Measurements from ENCODE around the gene TRIM13. TPM values are rescaled to one million over a fixed set of nuclear protein-coding genes. Genes with fewer than 3 reads are reported as not detected.

TRIM13 gene
- polyA plus RNA-seq, 1 of the 3 experiments (the other 2 are of a cell fraction), result 8.3 TPM

GRCh38 chr13:50016444-50016843 is 19.6 kb downstream of the TRIM13 start (continued):
- TF ChIP-seq REST (IDR thresholded peaks at IDR 0.05; ENCODE audit: low read depth, low read length) (no peak), ELF1 (IDR thresholded peaks at IDR 0.05) (no peak)

GRCh38 chr13:50017819-50018218 is 21.0 kb downstream of the TRIM13 start:
- Histone ChIP-seq H3K9ac (no peak overlapping the region), H3K36me3 (replicated peaks in 1 of 2; ENCODE audit: control insufficient read depth in 1 of 2, insufficient read depth in 2 of 2, low read length in 1 of 2) (peaks cover 27 to 39% of the 10 kb centered on the region in 2 experiments), H3K9me3 (no peaks in the 10 kb centered on the region), H3F3A (replicated peaks; ENCODE audit: insufficient read depth) (peaks cover 27% of the 10 kb centered on the region), H3K4me2 (no peak overlapping the region), H3K4me1 (ENCODE audit: control insufficient read depth in 1 of 2, insufficient read depth in 2 of 2, low read depth in 1 of 2, low read length in 1 of 2) (peaks cover 0 to 4% of the 10 kb centered on the region in 2 experiments; a peak in 2 of 4 replicates), H3K27ac (ENCODE audit: low read depth in 2 of 2, low read length in 1 of 2) (no peak overlapping the region), H3K79me2 (ENCODE audit: insufficient read depth) (peaks cover 20% of the 10 kb centered on the region), H2AFZ (ENCODE audit: low read depth) (no peak overlapping the region), H3K9me2 (no peaks in the 10 kb centered on the region), H3K27me3 (ENCODE audit: insufficient read depth) (no peaks in the 10 kb centered on the region), H3K4me3 (ENCODE audit: low read depth in 2 of 2, low read length in 1 of 2) (no peak overlapping the region), H4K20me1 (ENCODE audit: insufficient read depth) (peaks cover 15% of the 10 kb centered on the region; the same call in 1 of the 2 replicates)
- ChIA-PET POLR2A (no interaction called here), CTCF (interaction anchor here (0.9 to 1.2 kb wide), 2 partner anchors 20 to 21 kb away, joined by 3 to 6 read pairs; partner anchors contain the start of gene TRIM13)
- DNase-seq, result no peak
- TF ChIP-seq MXI1 (IDR thresholded peaks at IDR 0.05; ENCODE audit: low read depth, low read length) (no peak), NRF1 (IDR thresholded peaks at IDR 0.05; ENCODE audit: low read depth, low read length) (no peak), TEAD4 (IDR thresholded peaks at IDR 0.05; ENCODE audit: borderline replicate concordance, insufficient read depth) (no peak), RCOR1 (IDR thresholded peaks at IDR 0.05; ENCODE audit: low read length) (no peak), TAF1 (IDR thresholded peaks at IDR 0.05; ENCODE audit: borderline replicate concordance, low read depth, low read length) (no peak), FOXJ3 (CRISPR knock-in tag; IDR thresholded peaks at IDR 0.05) (no peak), SIN3A (IDR thresholded peaks at IDR 0.05; ENCODE audit: borderline replicate concordance, low read depth, low read length) (no peak), CTCF (IDR thresholded peaks at IDR 0.05) (no peak), RAD21 (IDR thresholded peaks at IDR 0.05; ENCODE audit: low read length) (no peak), EZH2phosphoT487 (IDR thresholded peaks at IDR 0.05; ENCODE audit: borderline replicate concordance, low read depth) (no peak), GATA2 (CRISPR knock-in tag; IDR thresholded peaks at IDR 0.05) (no peak), RXRA (IDR thresholded peaks at IDR 0.05; ENCODE audit: borderline replicate concordance, low read depth) (no peak), CHD2 (IDR thresholded peaks at IDR 0.05; ENCODE audit: low read length, partially characterized antibody) (no peak), GABPA (IDR thresholded peaks at IDR 0.05; ENCODE audit: low read depth) (no peak), YY1 (IDR thresholded peaks at IDR 0.05; ENCODE audit: low read depth) (no peak), NFIC (IDR thresholded peaks at IDR 0.05; ENCODE audit: borderline replicate concordance) (no peak)

Data from SK-N-SH (cell line).